Esophagus squamous epithelium (tissue), 4 donors: ENCODE results near the gene CALY.

Experiments
- CTCF ChIP-seq, 6 experiments: fragments of 450-650 bp in 4 of 6; fragments of 200-600 bp in 2 of 6; sonication (generic) in 2 of 6; IDR thresholded peaks; one replicate each; pipeline ENCODE4 v1.5.1; 2016 to 2019; ENCODE audit warnings: antibody characterized with exemption in 6 of 6, mild to moderate bottlenecking in 4 of 6, moderate library complexity in 4 of 6
- POLR2A ChIP-seq, 4 donors: fragments of 450-650 bp; IDR thresholded peaks; one replicate each; pipeline ENCODE4 v1.6.1; 2017; ENCODE audit warnings: antibody characterized with exemption in 4 of 4, mild to moderate bottlenecking in 4 of 4, moderate library complexity in 3 of 4

- TF ChIP-seq CTCF (IDR thresholded peaks at IDR 0.05): no peak
- no peak for TF ChIP-seq POLR2A (IDR thresholded peaks at IDR 0.05)
Observed at GRCh38 chr10:133303206-133303605, 33.5 kb downstream of the CALY start.
